Stimulated activated CD4-positive, alpha-beta T cell treated with anti-CD3 and anti-CD28 coated beads, Interleukin-1b, Interleukin-23, amount 100 ng/mL, for 24 hours (primary cell): ENCODE measurements around the gene SLC34A1.
A peak's percentile ranks its signal among the peaks of the same experiment; 100 is the strongest.

Experiments
- DNase-seq, 4 experiments: peaks; one replicate each; pipeline ENCODE4 v3.0.0-alpha.2; 2020; ENCODE audit warnings: low read depth in 4 of 4, low spot score in 1 of 4

The SLC34A1 gene

GRCh38 chr5:177430140-177430951 lies 46.1 kb downstream of the SLC34A1 start:
- no peak for DNase-seq

- no peak for DNase-seq
Observed at GRCh38 chr5:177430972-177431316, 46.7 kb downstream of the SLC34A1 start.

- DNase-seq = peak in 2 of 4 experiments; percentile 53 to 64
Observed at GRCh38 chr5:177431317-177432142, 47.3 kb downstream of the SLC34A1 start.

- no peak for DNase-seq
Observed at GRCh38 chr5:177432143-177432838, 48.1 kb downstream of the SLC34A1 start.

- no peak for DNase-seq
Observed at GRCh38 chr5:177432839-177433657, 48.8 kb downstream of the SLC34A1 start.

- DNase-seq = no peak
Observed at GRCh38 chr5:177433658-177434217, 49.5 kb downstream of the SLC34A1 start.

- peak in 1 of 4 experiments; percentile 71 for DNase-seq
Observed at GRCh38 chr5:177434437-177434836, 50.2 kb downstream of the SLC34A1 start.

- no peak for DNase-seq
Observed at GRCh38 chr5:177434942-177435738, 50.9 kb downstream of the SLC34A1 start.

GRCh38 chr5:177435847-177436536 lies 51.8 kb downstream of the SLC34A1 start:
- no peak for DNase-seq

GRCh38 chr5:177437623-177438022 lies 53.4 kb downstream of the SLC34A1 start:
- no peak for DNase-seq

GRCh38 chr5:177438468-177438867 lies 54.2 kb downstream of the SLC34A1 start:
- DNase-seq = no peak

GRCh38 chr5:177439518-177440053 lies 55.4 kb downstream of the SLC34A1 start:
- DNase-seq = no peak

GRCh38 chr5:177440211-177440989 lies 56.2 kb downstream of the SLC34A1 start:
- no peak for DNase-seq

GRCh38 chr5:177440990-177441780 lies 57.0 kb downstream of the SLC34A1 start:
- no peak for DNase-seq

- no peak for DNase-seq
Observed at GRCh38 chr5:177442066-177442826, 58.0 kb downstream of the SLC34A1 start.

GRCh38 chr5:177443144-177443983 lies 59.1 kb downstream of the SLC34A1 start:
- DNase-seq = no peak
